Gastroesophageal sphincter (tissue), 3 donors: ENCODE results near the gene NTN5.
A peak's percentile ranks its signal among the peaks of the same experiment; 100 is the strongest.

ENCODE experiments used
- EP300 ChIP-seq: sonication (generic); formaldehyde crosslinking; IDR thresholded peaks from one replicate; pipeline ENCODE4 v1.6.1; 2017; ENCODE audit warnings: antibody characterized with exemption, mild to moderate bottlenecking
- POLR2A ChIP-seq, 2 donors: fragments of 450-650 bp; IDR thresholded peaks; one replicate each; pipeline ENCODE4 v1.6.1; 2017; ENCODE audit warnings: antibody characterized with exemption in 2 of 2, mild to moderate bottlenecking in 2 of 2, moderate library complexity in 1 of 2
- POLR2AphosphoS5 ChIP-seq: sonication (generic); formaldehyde crosslinking; IDR thresholded peaks from one replicate; pipeline ENCODE4 v1.6.1; 2017; ENCODE audit warnings: antibody characterized with exemption
- TF ChIP-seq, protein P1 (sequence below), 4 experiments: fragments of 200-600 bp in 2 of 4; fragments of 450-650 bp in 2 of 4; sonication (generic) in 1 of 4; IDR thresholded peaks; one replicate each; pipeline ENCODE4 v1.5.1; 2017 to 2019; ENCODE audit warnings: antibody characterized with exemption in 4 of 4, mild to moderate bottlenecking in 2 of 4, moderate library complexity in 2 of 4

DNA sequence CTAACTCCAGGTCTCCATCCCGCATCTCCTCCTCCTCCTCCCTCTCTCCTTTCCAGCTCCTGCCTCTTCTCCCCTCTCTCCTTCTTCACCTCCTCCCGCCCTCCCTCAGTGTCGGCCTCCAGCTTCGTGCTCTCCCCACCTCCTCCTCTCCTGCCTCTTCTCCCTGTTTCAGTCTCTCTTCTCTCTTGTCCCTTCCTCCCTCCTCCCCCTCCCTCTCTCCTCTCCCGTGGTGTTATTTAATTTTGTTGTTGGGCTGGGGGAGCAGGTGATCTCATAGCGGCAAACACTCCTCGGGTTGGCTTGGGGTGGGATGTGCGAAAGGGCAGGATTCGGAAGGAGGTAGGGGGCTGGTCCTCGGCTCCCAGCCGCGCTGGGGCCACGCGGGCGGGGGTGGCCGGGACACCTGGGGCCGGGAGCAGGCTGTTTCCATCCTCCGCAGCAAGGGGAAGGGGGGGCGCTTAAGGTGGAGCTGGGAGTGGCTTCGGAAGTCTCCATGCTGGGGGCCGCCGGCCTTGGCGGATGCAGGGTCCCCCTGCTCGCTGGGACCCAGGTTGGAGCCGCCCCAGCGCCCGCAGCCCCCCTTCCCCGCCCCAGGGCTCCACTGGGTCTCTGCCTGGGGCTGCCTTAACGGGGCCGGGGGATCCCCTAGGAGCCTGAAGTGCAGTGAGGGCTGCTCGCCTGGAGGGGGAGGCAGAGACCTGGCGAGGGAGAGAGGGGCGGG is 26.7 kb downstream of the NTN5 start, which contains the start of gene CA11:
- TF ChIP-seq, protein P1, sequence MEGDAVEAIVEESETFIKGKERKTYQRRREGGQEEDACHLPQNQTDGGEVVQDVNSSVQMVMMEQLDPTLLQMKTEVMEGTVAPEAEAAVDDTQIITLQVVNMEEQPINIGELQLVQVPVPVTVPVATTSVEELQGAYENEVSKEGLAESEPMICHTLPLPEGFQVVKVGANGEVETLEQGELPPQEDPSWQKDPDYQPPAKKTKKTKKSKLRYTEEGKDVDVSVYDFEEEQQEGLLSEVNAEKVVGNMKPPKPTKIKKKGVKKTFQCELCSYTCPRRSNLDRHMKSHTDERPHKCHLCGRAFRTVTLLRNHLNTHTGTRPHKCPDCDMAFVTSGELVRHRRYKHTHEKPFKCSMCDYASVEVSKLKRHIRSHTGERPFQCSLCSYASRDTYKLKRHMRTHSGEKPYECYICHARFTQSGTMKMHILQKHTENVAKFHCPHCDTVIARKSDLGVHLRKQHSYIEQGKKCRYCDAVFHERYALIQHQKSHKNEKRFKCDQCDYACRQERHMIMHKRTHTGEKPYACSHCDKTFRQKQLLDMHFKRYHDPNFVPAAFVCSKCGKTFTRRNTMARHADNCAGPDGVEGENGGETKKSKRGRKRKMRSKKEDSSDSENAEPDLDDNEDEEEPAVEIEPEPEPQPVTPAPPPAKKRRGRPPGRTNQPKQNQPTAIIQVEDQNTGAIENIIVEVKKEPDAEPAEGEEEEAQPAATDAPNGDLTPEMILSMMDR (IDR thresholded peaks at IDR 0.05), result peak in 3 of 4 experiments; percentile 88 to 99 (median 88)
- TF ChIP-seq POLR2A (IDR thresholded peaks at IDR 0.05), result peak in 1 of 2 donors; percentile 37
- TF ChIP-seq POLR2AphosphoS5, result no peak
- no peak for TF ChIP-seq EP300
